Keratinocyte (primary cell): ENCODE results near the gene SMCO4. TPM values are rescaled to one million over a fixed set of nuclear protein-coding genes. Genes with fewer than 3 reads are reported as not detected.

Experiments
- DNase-seq: peaks from one replicate; pipeline ENCODE4 v3.0.0-alpha.2; 2011; ENCODE audit warnings: low read depth, missing footprints, low spot score
- FAIRE-seq: peaks from 2 replicates; lab custom pipeline; 2011; peaks lifted over from hg19 to GRCh38; lab: Jason Lieb, UNC
- H2AFZ ChIP-seq: 2 replicates; pipeline ENCODE4 v1.6.0; 2012; ENCODE audit warnings: low read length, control low read depth, inconsistent platforms; ENCODE audit not compliant: control insufficient read depth
- H3K27ac ChIP-seq: 2 replicates; pipeline ENCODE4 v1.5.1; 2011; ENCODE audit warnings: low read length; ENCODE audit not compliant: control insufficient read depth, insufficient read depth
- H3K27me3 ChIP-seq: 3 replicates; pipeline ENCODE4 v1.6.0; 2011; ENCODE audit warnings: low read length; ENCODE audit not compliant: control insufficient read depth, insufficient read depth; ENCODE audit errors: extremely low read depth
- H3K36me3 ChIP-seq, 2 experiments: 2 replicates in 1 of 2; 3 replicates in 1 of 2; pipeline ENCODE4 v1.5.1; 2011; ENCODE audit warnings: low read length in 2 of 2, mild to moderate bottlenecking in 1 of 2; ENCODE audit not compliant: control insufficient read depth in 2 of 2, insufficient read depth in 2 of 2; ENCODE audit errors: extremely low read depth in 1 of 2
- H3K4me1 ChIP-seq: 3 replicates; pipeline ENCODE4 v1.5.1; 2011; ENCODE audit warnings: low read length; ENCODE audit not compliant: control insufficient read depth, insufficient read depth; ENCODE audit errors: extremely low read depth
- H3K4me2 ChIP-seq: 3 replicates; pipeline ENCODE4 v1.6.0; 2011; ENCODE audit warnings: low read depth, low read length; ENCODE audit not compliant: control insufficient read depth, insufficient read depth; ENCODE audit errors: extremely low read depth
- H3K4me3 ChIP-seq, 3 experiments: fragments of 200-600 bp in 1 of 3; sonication (generic) in 1 of 3; 2 replicates in 2 of 3; 3 replicates in 1 of 3; pipeline ENCODE4 v1.5.1; 2011 to 2016; ENCODE audit warnings: low read length in 3 of 3, mild to moderate bottlenecking in 3 of 3, control low read depth in 2 of 3, inconsistent platforms in 1 of 3, low read depth in 1 of 3, mixed read lengths in 1 of 3, mixed run types in 1 of 3, moderate library complexity in 1 of 3; ENCODE audit not compliant: control insufficient read depth in 2 of 3, insufficient read depth in 2 of 3; ENCODE audit errors: extremely low read depth in 1 of 3
- H3K79me2 ChIP-seq: 2 replicates; pipeline ENCODE4 v1.6.0; 2012; ENCODE audit warnings: low read length; ENCODE audit not compliant: control insufficient read depth, insufficient read depth
- H3K9ac ChIP-seq: 3 replicates; pipeline ENCODE4 v1.6.0; 2011; ENCODE audit warnings: low read length; ENCODE audit not compliant: control insufficient read depth, insufficient read depth; ENCODE audit errors: extremely low read depth
- H3K9me1 ChIP-seq: 3 replicates; pipeline ENCODE4 v1.6.0; 2011; ENCODE audit warnings: low read length; ENCODE audit not compliant: control insufficient read depth, insufficient read depth; ENCODE audit errors: extremely low read depth
- H3K9me3 ChIP-seq: 2 replicates; pipeline ENCODE4 v1.5.1; 2012; ENCODE audit warnings: low read depth, low read length; ENCODE audit not compliant: control insufficient read depth
- H4K20me1 ChIP-seq: 3 replicates; pipeline ENCODE4 v1.6.0; 2011; ENCODE audit warnings: low read length; ENCODE audit not compliant: control insufficient read depth, insufficient read depth; ENCODE audit errors: extremely low read depth
- CTCF ChIP-seq, 3 experiments: IDR thresholded peaks in 1 of 3; conservative IDR thresholded peaks in 1 of 3; optimal IDR thresholded peaks in 1 of 3; 2 replicates in 2 of 3; 3 replicates in 1 of 3; pipeline versions ENCODE3 to v1.5.1; 2011; ENCODE audit warnings: low read length in 3 of 3, mild to moderate bottlenecking in 3 of 3, moderate library complexity in 2 of 3, control low read depth in 1 of 3, inconsistent platforms in 1 of 3; ENCODE audit not compliant: insufficient read depth in 2 of 3; ENCODE audit errors: extremely low read depth in 1 of 3
- EZH2 ChIP-seq: IDR thresholded peaks from one replicate; pipeline ENCODE4 v1.6.1; 2012; ENCODE audit warnings: inconsistent platforms, mild to moderate bottlenecking, low read length, moderate library complexity
- dilution Hi-C: fragments of 300-500 bp; cut with MboI; formaldehyde crosslinking; loops from one replicate; pipeline ENCODE4 v1.7.0; 2020; ENCODE audit warnings: low sequenced_read_pairs; ENCODE audit not compliant: extremely low pct_ligation_motif_present
- polyA plus RNA-seq, 5 experiments: library from polyadenylated mRNA; depleted of rRNA in 3 of 5; stranded (reverse) in 3 of 5; stranded (forward) in 1 of 5; unstranded in 1 of 5; fragments of >200 nt; gene quantifications; 1 replicate in 1 of 5; 2 replicates in 3 of 5; 3 replicates in 1 of 5; pipeline versions ENCODE4 v1.2.1 to v1.2.3, GENCODE V29; 2011 to 2012; ENCODE audit warnings: missing spikeins in 2 of 5, low read depth in 1 of 5, low replicate concordance in 1 of 5

Gene SMCO4
- polyA plus RNA-seq, 1 donor (not counting 4 experiments of a cell fraction or from before 2014, with no cell fraction given) = 1.5 TPM

GRCh38 chr11:93468290-93468689, 74.9 kb downstream of the SMCO4 start:
- H3K79me2 ChIP-seq = no peaks in the 10 kb centered on the region
- no peaks in the 10 kb centered on the region for H3K9me3 ChIP-seq
- H3K4me2 ChIP-seq = no peak overlapping the region
- no peak overlapping the region for H2AFZ ChIP-seq
- H3K4me1 ChIP-seq = no peaks in the 10 kb centered on the region
- H3K27ac ChIP-seq = no peak overlapping the region
- H4K20me1 ChIP-seq = no peaks in the 10 kb centered on the region
- peaks cover 5% of the 10 kb centered on the region for H3K27me3 ChIP-seq
- FAIRE-seq (no peak), DNase-seq (no peak)
- H3K36me3 ChIP-seq = no peaks in the 10 kb centered on the region
- H3K9ac ChIP-seq = no peak overlapping the region
- TF ChIP-seq CTCF (optimal IDR thresholded peaks at IDR 0.05 in 1 of 3, IDR thresholded peaks at IDR 0.05 in 1 of 3, conservative IDR thresholded peaks at IDR 0.05 in 1 of 3; ENCODE audit: extremely low read depth in 1 of 3, insufficient read depth in 2 of 3, low read length in 3 of 3) = no peak
- TF ChIP-seq EZH2 = no peak
- no peaks in the 10 kb centered on the region for H3K9me1 ChIP-seq
- no peak overlapping the region for H3K4me3 ChIP-seq
- dilution Hi-C loops = no loop called here

GRCh38 chr11:93467054-93467453, 76.1 kb downstream of the SMCO4 start:
- DNase-seq = no peak
- Histone ChIP-seq H3K4me3 (no peak overlapping the region), H3K36me3 (no peaks in the 10 kb centered on the region), H3K79me2 (no peaks in the 10 kb centered on the region), H3K9ac (no peak overlapping the region), H3K4me1 (no peaks in the 10 kb centered on the region), H3K9me1 (no peaks in the 10 kb centered on the region), H2AFZ (no peak overlapping the region), H3K27me3 (peaks cover 5% of the 10 kb centered on the region), H3K27ac (no peak overlapping the region), H3K9me3 (no peaks in the 10 kb centered on the region), H3K4me2 (no peak overlapping the region), H4K20me1 (no peaks in the 10 kb centered on the region)
- FAIRE-seq = no peak
- dilution Hi-C loops = no loop called here
- TF ChIP-seq CTCF (optimal IDR thresholded peaks at IDR 0.05 in 1 of 3, IDR thresholded peaks at IDR 0.05 in 1 of 3, conservative IDR thresholded peaks at IDR 0.05 in 1 of 3; ENCODE audit: extremely low read depth in 1 of 3, insufficient read depth in 2 of 3, low read length in 3 of 3) (no peak), EZH2 (no peak)
